Ascending aorta (tissue), 2 donors: Measurements from ENCODE around the gene MAGI3. TPM values are rescaled to one million over a fixed set of nuclear protein-coding genes. Genes with fewer than 3 reads are reported as not detected.

Experiments used
- DNase-seq, 2 donors: peaks; one replicate each; pipeline ENCODE4 v3.0.0-alpha.2; 2019; ENCODE audit warnings: low spot score in 2 of 2
- H3K27ac ChIP-seq, 2 donors: fragments of 200-600 bp; sonication (generic); one replicate each; pipeline ENCODE4 v1.5.1; 2016 to 2017; ENCODE audit warnings: mild to moderate bottlenecking in 1 of 2
- H3K27me3 ChIP-seq: fragments of 200-600 bp; sonication (generic); one replicate; pipeline ENCODE4 v1.5.1; 2017
- H3K36me3 ChIP-seq, 2 donors: fragments of 200-600 bp; sonication (generic); one replicate each; pipeline ENCODE4 v1.5.1; 2016
- H3K4me1 ChIP-seq, 2 donors: fragments of 200-600 bp; sonication (generic); one replicate each; pipeline ENCODE4 v1.5.1; 2016 to 2017; ENCODE audit warnings: mild to moderate bottlenecking in 1 of 2
- H3K4me3 ChIP-seq, 2 donors: fragments of 200-600 bp; sonication (generic); one replicate each; pipeline ENCODE4 v1.5.1; 2016 to 2017; ENCODE audit warnings: mild to moderate bottlenecking in 1 of 2
- H3K9me3 ChIP-seq, 2 donors: fragments of 200-600 bp; sonication (generic); one replicate each; pipeline ENCODE4 v1.5.1; 2016
- CTCF ChIP-seq, 3 experiments: fragments of 200-600 bp in 2 of 3; fragments of 450-650 bp in 1 of 3; sonication (generic) in 2 of 3; IDR thresholded peaks; one replicate each; pipeline ENCODE4 v1.5.1; 2016 to 2019; ENCODE audit warnings: antibody characterized with exemption in 3 of 3, mild to moderate bottlenecking in 1 of 3, moderate library complexity in 1 of 3
- intact Hi-C: fragments of 100-400 bp; cut with DNase I; formaldehyde crosslinking; loops from one replicate; pipeline ENCODE4 v1.15.1; 2023
- total RNA-seq: library from RNA; depleted of rRNA; stranded (reverse); fragments of >200 nt; gene quantifications from one replicate; pipeline ENCODE4 v1.1.0, GENCODE V29; 2016

Gene MAGI3
- total RNA-seq, 1 donor from 2014 or later = 14.9 TPM

- no peaks in the 10 kb centered on the region for H3K36me3 ChIP-seq
- no peak for DNase-seq
- intact Hi-C loops = no loop called here
- peaks cover 0 to 17% of the 10 kb centered on the region in 2 donors for H3K9me3 ChIP-seq
- no peak overlapping the region for H3K4me3 ChIP-seq
- no peak overlapping the region for H3K27ac ChIP-seq
- no peaks in the 10 kb centered on the region for H3K27me3 ChIP-seq
- no peak for TF ChIP-seq CTCF (IDR thresholded peaks at IDR 0.05)
- H3K4me1 ChIP-seq = no peaks in the 10 kb centered on the region
Observed at GRCh38 chr1:113423826-113424225, 33.5 kb downstream of the MAGI3 start.

- intact Hi-C loops = no loop called here
- H3K4me3 ChIP-seq = no peak overlapping the region
- H3K36me3 ChIP-seq = no peaks in the 10 kb centered on the region
- H3K27me3 ChIP-seq = no peaks in the 10 kb centered on the region
- H3K27ac ChIP-seq = no peak overlapping the region
- H3K9me3 ChIP-seq = peaks cover 0 to 13% of the 10 kb centered on the region in 2 donors
- H3K4me1 ChIP-seq = peaks cover 0 to 5% of the 10 kb centered on the region in 2 donors
- DNase-seq = no peak
- TF ChIP-seq CTCF (IDR thresholded peaks at IDR 0.05) = no peak
Observed at GRCh38 chr1:113429461-113430153, 39.3 kb downstream of the MAGI3 start.

- DNase-seq = no peak
- no peaks in the 10 kb centered on the region for H3K36me3 ChIP-seq
- intact Hi-C loops = no loop called here
- no peak overlapping the region for H3K4me3 ChIP-seq
- no peaks in the 10 kb centered on the region for H3K27me3 ChIP-seq
- H3K9me3 ChIP-seq = no peaks in the 10 kb centered on the region
- peaks cover 0 to 5% of the 10 kb centered on the region in 2 donors for H3K4me1 ChIP-seq
- TF ChIP-seq CTCF (IDR thresholded peaks at IDR 0.05) = no peak
- H3K27ac ChIP-seq = no peak overlapping the region
Observed at GRCh38 chr1:113433184-113433583, 42.9 kb downstream of the MAGI3 start.

- TF ChIP-seq CTCF (IDR thresholded peaks at IDR 0.05) = no peak
- no peak overlapping the region for H3K27ac ChIP-seq
- no peak for DNase-seq
- intact Hi-C loops = no loop called here
- no peaks in the 10 kb centered on the region for H3K27me3 ChIP-seq
- H3K36me3 ChIP-seq = no peaks in the 10 kb centered on the region
- no peaks in the 10 kb centered on the region for H3K9me3 ChIP-seq
- H3K4me1 ChIP-seq = peaks cover 0 to 5% of the 10 kb centered on the region in 2 donors
- H3K4me3 ChIP-seq = no peak overlapping the region
Observed at GRCh38 chr1:113434081-113434873, 44.0 kb downstream of the MAGI3 start.

GRCh38 chr1:113434874-113435175, 44.5 kb downstream of the MAGI3 start:
- H3K4me3 ChIP-seq = no peak overlapping the region
- intact Hi-C loops = no loop called here
- H3K9me3 ChIP-seq = no peaks in the 10 kb centered on the region
- DNase-seq = no peak
- no peak for TF ChIP-seq CTCF (IDR thresholded peaks at IDR 0.05)
- H3K27me3 ChIP-seq = no peaks in the 10 kb centered on the region
- no peak overlapping the region for H3K27ac ChIP-seq
- no peaks in the 10 kb centered on the region for H3K36me3 ChIP-seq
- H3K4me1 ChIP-seq = peaks cover 0 to 5% of the 10 kb centered on the region in 2 donors
